ENCODE data around the gene ACP7. TPM values are rescaled to one million over a fixed set of nuclear protein-coding genes. Genes with fewer than 3 reads are reported as not detected.
A peak's percentile ranks its signal among the peaks of the same experiment; 100 is the strongest.

The ACP7 gene
- total and polyA plus RNA-seq, 9 of the 15 experiments (the other 6 are each of a cell fraction or from before 2014, with no cell fraction given), result not detected

DNA sequence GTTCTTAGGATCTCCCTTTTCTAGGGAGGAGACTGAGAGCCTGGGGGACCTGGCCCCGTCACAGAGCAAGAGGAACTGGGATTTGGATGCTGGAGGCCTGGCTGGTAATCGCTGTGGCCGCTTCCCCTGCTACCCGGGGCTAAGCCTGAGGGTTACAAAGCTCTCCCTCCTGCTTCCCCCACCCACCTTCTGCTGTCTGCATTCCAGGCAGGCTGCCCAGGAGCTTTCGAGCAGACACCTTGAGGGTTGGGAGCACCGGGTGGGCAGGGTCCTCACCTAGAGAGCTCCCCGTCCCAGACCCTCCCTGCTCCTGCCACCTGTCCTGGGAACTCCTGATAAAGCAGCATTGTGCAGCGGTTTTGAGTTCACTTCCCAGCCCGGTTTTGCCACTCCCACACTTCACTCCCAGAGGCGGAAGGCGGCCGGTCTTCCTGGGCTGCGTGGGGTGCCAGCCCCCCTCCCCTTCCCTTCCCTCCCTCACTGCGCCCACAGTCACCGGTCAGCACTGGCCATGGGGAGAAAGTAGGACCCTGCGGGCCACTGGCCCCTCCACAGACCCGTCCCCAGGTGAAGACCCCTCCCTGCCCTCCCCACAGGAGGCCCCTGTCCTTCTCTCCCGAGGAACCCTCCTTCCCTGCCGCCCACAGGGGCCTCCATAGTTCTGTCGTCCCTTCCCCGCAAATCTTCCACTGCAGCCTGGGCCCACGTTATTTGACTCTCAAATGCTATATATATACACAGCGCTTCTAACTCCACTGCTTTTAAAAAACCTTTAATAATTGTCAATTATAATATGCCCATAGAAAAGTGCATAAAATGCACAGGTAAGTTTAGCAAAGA is 49.5 kb downstream of the ACP7 start (continued):
- TF ChIP-seq MAZ (CRISPR knock-in tag; conservative IDR thresholded peaks at IDR 0.05 in 1 of 2, IDR thresholded peaks at IDR 0.05 in 1 of 2) (peak in 1 of 2 experiments; percentile 46; a peak in 1 of 4 replicates), TFAM (CRISPR knock-in tag; conservative IDR thresholded peaks at IDR 0.05) (no peak), FOXK2 (conservative IDR thresholded peaks at IDR 0.05 in 1 of 2, IDR thresholded peaks at IDR 0.05 in 1 of 2; ENCODE audit: low read depth in 2 of 2) (no peak), CBX8 (IDR thresholded peaks at IDR 0.05; ENCODE audit: borderline replicate concordance, extremely low read depth, low read depth, low read length, poor library complexity, severe bottlenecking) (no peak), ZBTB8A (IDR thresholded peaks at IDR 0.05; ENCODE audit: partially characterized antibody) (no peak), ZNF316 (IDR thresholded peaks at IDR 0.05) (no peak), MEF2A (IDR thresholded peaks at IDR 0.05; ENCODE audit: control insufficient read depth, low read depth, low read length) (no peak), ARID1B (IDR thresholded peaks at IDR 0.05) (peak; percentile 18; the same call in 1 of the 2 replicates), PCBP1 (IDR thresholded peaks at IDR 0.05; ENCODE audit: low read depth, low read length, poor library complexity, severe bottlenecking) (peak; percentile 41), CTBP1 (IDR thresholded peaks at IDR 0.05; ENCODE audit: borderline replicate concordance) (peak; percentile 26; the same call in 1 of the 2 replicates), EGR1 (conservative IDR thresholded peaks at IDR 0.05) (peak; percentile 43; the same call in 1 of the 2 replicates), ZNF445 (CRISPR knock-in tag; IDR thresholded peaks at IDR 0.05; ENCODE audit: low read depth) (no peak), ETV5 (CRISPR knock-in tag; IDR thresholded peaks at IDR 0.05; ENCODE audit: low read depth) (peak; percentile 32; the same call in 1 of the 2 replicates), CXXC5 (CRISPR knock-in tag; IDR thresholded peaks at IDR 0.05) (peak; percentile 53), NRF1 (conservative IDR thresholded peaks at IDR 0.05 in 1 of 2, IDR thresholded peaks at IDR 0.05 in 1 of 2) (peak; percentile 9 to 28; a peak in 1 of 4 replicates), DPF2 (IDR thresholded peaks at IDR 0.05) (no peak), CBFA2T3 (IDR thresholded peaks at IDR 0.05) (peak; percentile 43; the same call in 1 of the 2 replicates)
- TF ChIP-seq, protein P1, sequence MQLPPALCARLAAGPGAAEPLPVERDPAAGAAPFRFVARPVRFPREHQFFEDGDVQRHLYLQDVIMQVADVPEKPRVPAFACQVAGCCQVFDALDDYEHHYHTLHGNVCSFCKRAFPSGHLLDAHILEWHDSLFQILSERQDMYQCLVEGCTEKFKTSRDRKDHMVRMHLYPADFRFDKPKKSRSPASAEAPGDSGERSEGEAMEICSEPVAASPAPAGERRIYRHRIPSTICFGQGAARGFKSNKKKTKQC (CRISPR knock-in tag; IDR thresholded peaks at IDR 0.05), result peak; percentile 54; the same call in 1 of the 2 replicates
- TF ChIP-seq, protein P2, sequence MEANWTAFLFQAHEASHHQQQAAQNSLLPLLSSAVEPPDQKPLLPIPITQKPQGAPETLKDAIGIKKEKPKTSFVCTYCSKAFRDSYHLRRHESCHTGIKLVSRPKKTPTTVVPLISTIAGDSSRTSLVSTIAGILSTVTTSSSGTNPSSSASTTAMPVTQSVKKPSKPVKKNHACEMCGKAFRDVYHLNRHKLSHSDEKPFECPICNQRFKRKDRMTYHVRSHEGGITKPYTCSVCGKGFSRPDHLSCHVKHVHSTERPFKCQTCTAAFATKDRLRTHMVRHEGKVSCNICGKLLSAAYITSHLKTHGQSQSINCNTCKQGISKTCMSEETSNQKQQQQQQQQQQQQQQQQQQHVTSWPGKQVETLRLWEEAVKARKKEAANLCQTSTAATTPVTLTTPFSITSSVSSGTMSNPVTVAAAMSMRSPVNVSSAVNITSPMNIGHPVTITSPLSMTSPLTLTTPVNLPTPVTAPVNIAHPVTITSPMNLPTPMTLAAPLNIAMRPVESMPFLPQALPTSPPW (CRISPR knock-in tag; IDR thresholded peaks at IDR 0.05), result peak; percentile 93
- TF ChIP-seq, protein P3, sequence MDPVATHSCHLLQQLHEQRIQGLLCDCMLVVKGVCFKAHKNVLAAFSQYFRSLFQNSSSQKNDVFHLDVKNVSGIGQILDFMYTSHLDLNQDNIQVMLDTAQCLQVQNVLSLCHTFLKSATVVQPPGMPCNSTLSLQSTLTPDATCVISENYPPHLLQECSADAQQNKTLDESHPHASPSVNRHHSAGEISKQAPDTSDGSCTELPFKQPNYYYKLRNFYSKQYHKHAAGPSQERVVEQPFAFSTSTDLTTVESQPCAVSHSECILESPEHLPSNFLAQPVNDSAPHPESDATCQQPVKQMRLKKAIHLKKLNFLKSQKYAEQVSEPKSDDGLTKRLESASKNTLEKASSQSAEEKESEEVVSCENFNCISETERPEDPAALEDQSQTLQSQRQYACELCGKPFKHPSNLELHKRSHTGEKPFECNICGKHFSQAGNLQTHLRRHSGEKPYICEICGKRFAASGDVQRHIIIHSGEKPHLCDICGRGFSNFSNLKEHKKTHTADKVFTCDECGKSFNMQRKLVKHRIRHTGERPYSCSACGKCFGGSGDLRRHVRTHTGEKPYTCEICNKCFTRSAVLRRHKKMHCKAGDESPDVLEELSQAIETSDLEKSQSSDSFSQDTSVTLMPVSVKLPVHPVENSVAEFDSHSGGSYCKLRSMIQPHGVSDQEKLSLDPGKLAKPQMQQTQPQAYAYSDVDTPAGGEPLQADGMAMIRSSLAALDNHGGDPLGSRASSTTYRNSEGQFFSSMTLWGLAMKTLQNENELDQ (CRISPR knock-in tag; IDR thresholded peaks at IDR 0.05; ENCODE audit: borderline replicate concordance), result no peak
- TF ChIP-seq, protein P4, sequence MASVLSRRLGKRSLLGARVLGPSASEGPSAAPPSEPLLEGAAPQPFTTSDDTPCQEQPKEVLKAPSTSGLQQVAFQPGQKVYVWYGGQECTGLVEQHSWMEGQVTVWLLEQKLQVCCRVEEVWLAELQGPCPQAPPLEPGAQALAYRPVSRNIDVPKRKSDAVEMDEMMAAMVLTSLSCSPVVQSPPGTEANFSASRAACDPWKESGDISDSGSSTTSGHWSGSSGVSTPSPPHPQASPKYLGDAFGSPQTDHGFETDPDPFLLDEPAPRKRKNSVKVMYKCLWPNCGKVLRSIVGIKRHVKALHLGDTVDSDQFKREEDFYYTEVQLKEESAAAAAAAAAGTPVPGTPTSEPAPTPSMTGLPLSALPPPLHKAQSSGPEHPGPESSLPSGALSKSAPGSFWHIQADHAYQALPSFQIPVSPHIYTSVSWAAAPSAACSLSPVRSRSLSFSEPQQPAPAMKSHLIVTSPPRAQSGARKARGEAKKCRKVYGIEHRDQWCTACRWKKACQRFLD (CRISPR knock-in tag; IDR thresholded peaks at IDR 0.05), result no peak

All from K562 (cell line).